HepG2 (cell line): Measurements from ENCODE around the gene LIMK2. TPM values are rescaled to one million over a fixed set of nuclear protein-coding genes. Genes with fewer than 3 reads are reported as not detected.

Experiments
- ATAC-seq: fragments of 200-7000 bp; cut with Tn5 transposase; 3 replicates; pipeline ENCODE4 v1.9.1; 2020; ENCODE audit warnings: mild to moderate bottlenecking, moderate library complexity
- BruUV-seq: library from RNA; stranded (reverse); fragments of 400-500 nt; replicated peaks from 2 replicates; lab custom pipeline; 2021; lab: Mats Ljungman, UMichigan
- CTCF ChIA-PET: fragments of 300-600 bp; formaldehyde crosslinking; extraction: SDS; loops from one replicate; lab custom pipeline; 2021; ENCODE audit warnings: low total read pairs, inconsistent platforms, low intra/inter-chr PET ratio; lab: Yijun Ruan, JAX
- POLR2A ChIA-PET: fragments of 350-600 bp; sonication (Branson Sonifier 250); formaldehyde crosslinking; loops from one replicate; lab custom pipeline; 2020; ENCODE audit warnings: antibody characterized with exemption, inconsistent platforms; lab: Yijun Ruan, JAX
- DNase-seq: peaks from one replicate; pipeline ENCODE4 v3.0.0-alpha.2; 2015; ENCODE audit warnings: low spot score
- FAIRE-seq: peaks from 3 replicates; lab custom pipeline; 2011; peaks lifted over from hg19 to GRCh38; lab: Jason Lieb, UNC
- H2AFZ ChIP-seq: one replicate; pipeline ENCODE4 v1.6.1; 2011; ENCODE audit warnings: low read length, inconsistent platforms
- H3K27ac ChIP-seq: fragments of 300-600 bp; 3 replicates; pipeline ENCODE4 v1.8.0; 2011; ENCODE audit warnings: mixed run types, mild to moderate bottlenecking, mixed read lengths, low read length, inconsistent platforms; ENCODE audit not compliant: insufficient read depth; ENCODE audit errors: extremely low read length
- H3K27me3 ChIP-seq, 2 experiments: fragments of 200-600 bp in 1 of 2; 2 replicates in 1 of 2; 3 replicates in 1 of 2; pipeline versions ENCODE4 v1.6.0 to v1.8.0; 2011; ENCODE audit warnings: low read length in 2 of 2, mild to moderate bottlenecking in 2 of 2, moderate library complexity in 2 of 2, inconsistent platforms in 1 of 2; ENCODE audit not compliant: insufficient read depth in 2 of 2, control insufficient read depth in 1 of 2
- H3K36me3 ChIP-seq, 2 experiments: fragments of 200-600 bp in 1 of 2; replicated peaks in 1 of 2; 2 replicates in 1 of 2; 3 replicates in 1 of 2; pipeline versions ENCODE4 v1.5.1 to v1.8.0; 2011; ENCODE audit warnings: low read length in 2 of 2, inconsistent platforms in 1 of 2; ENCODE audit not compliant: insufficient read depth in 2 of 2, control insufficient read depth in 1 of 2
- H3K4me1 ChIP-seq: 2 replicates; pipeline ENCODE4 v1.5.1; 2012; ENCODE audit warnings: low read length, inconsistent platforms; ENCODE audit not compliant: insufficient read depth
- H3K4me2 ChIP-seq: 2 replicates; pipeline ENCODE4 v1.6.0; 2011; ENCODE audit warnings: low read depth, low read length, inconsistent platforms
- H3K4me3 ChIP-seq, 3 experiments: fragments of 200-600 bp in 1 of 3; sonication (generic), shearing (Covaris generic) in 1 of 3; replicated peaks in 1 of 3; 2 replicates each; pipeline ENCODE4 v1.5.1; 2011 to 2016; ENCODE audit warnings: low read length in 3 of 3, inconsistent platforms in 2 of 3, low read depth in 2 of 3, mild to moderate bottlenecking in 2 of 3, control low read depth in 1 of 3, mixed read lengths in 1 of 3; ENCODE audit not compliant: insufficient read depth in 1 of 3
- H3K79me2 ChIP-seq: one replicate; pipeline ENCODE4 v1.6.1; 2011; ENCODE audit warnings: low read length, inconsistent platforms; ENCODE audit not compliant: insufficient read depth
- H3K9ac ChIP-seq: 2 replicates; pipeline ENCODE4 v1.6.0; 2011; ENCODE audit warnings: mild to moderate bottlenecking, low read depth, low read length, inconsistent platforms; ENCODE audit not compliant: insufficient read depth
- H3K9me3 ChIP-seq: 2 replicates; pipeline ENCODE4 v1.5.1; 2012; ENCODE audit warnings: mild to moderate bottlenecking, low read length
- H4K20me1 ChIP-seq: 2 replicates; pipeline ENCODE4 v1.6.0; 2011; ENCODE audit warnings: inconsistent platforms, mild to moderate bottlenecking, low read length, moderate library complexity; ENCODE audit not compliant: insufficient read depth
- FOSL2 ChIP-seq: sonication (generic); formaldehyde crosslinking; IDR thresholded peaks from 2 replicates; pipeline ENCODE4 v1.4.0; 2020; ENCODE audit warnings: missing genetic modification reagents
- RBFOX2 ChIP-seq: fragments of 200-400 bp; formaldehyde crosslinking; IDR thresholded peaks from 2 replicates; pipeline ENCODE4 v1.6.1; 2017; ENCODE audit warnings: low read depth, mild to moderate bottlenecking, low read length
- SNRNP70 ChIP-seq: fragments of 200-400 bp; formaldehyde crosslinking; IDR thresholded peaks from 2 replicates; pipeline ENCODE4 v1.6.1; 2017; ENCODE audit warnings: mild to moderate bottlenecking, low read depth, low read length, moderate library complexity
- ZMYM3 ChIP-seq: sonication (generic); formaldehyde crosslinking; IDR thresholded peaks from 2 replicates; pipeline ENCODE4 v1.5.1; 2020; ENCODE audit warnings: mild to moderate bottlenecking, missing genetic modification reagents
- WGBS: methylation state at CpG from one replicate; pipeline ENCODE4 v1.1.6; 2017; ENCODE audit warnings: low lambda C conversion rate; 5-methylcytosine and 5-hydroxymethylcytosine counted together
- in situ Hi-C: cut with HindIII; loops from 2 replicates; pipeline ENCODE4 v1.10.0; 2017; ENCODE audit warnings: low pct_unique_long_range_greater_than_20kb; ENCODE audit not compliant: extremely low pct_ligation_motif_present
- intact Hi-C: fragments of 100-400 bp; cut with micrococcal nuclease; formaldehyde crosslinking; loops from one replicate; pipeline ENCODE4 v1.10.0; 2022; ENCODE audit not compliant: unreplicated experiment
- polyA plus RNA-seq, 8 experiments: library from polyadenylated mRNA; depleted of rRNA in 3 of 8; stranded (reverse) in 7 of 8; unstranded in 1 of 8; fragments of >200 nt; fragmentation: Illumina TruSeq in 4 of 8; extraction: Trizol in 4 of 8; gene quantifications; 2 replicates each; pipeline versions ENCODE4 v1.2.1 to v1.2.3, GENCODE V29; 2011 to 2016; ENCODE audit warnings: low read depth in 4 of 8, missing spikeins in 1 of 8, mixed read lengths in 1 of 8; ENCODE audit not compliant: insufficient read depth in 1 of 8
- total RNA-seq, 5 experiments: library from RNA; depleted of rRNA; stranded (reverse); fragments of >200 nt; fragmentation: Illumina TruSeq; extraction: Trizol; gene quantifications; 2 replicates each; pipeline ENCODE4 v1.2.3, GENCODE V29; 2016; ENCODE audit warnings: low read depth in 1 of 5

Gene LIMK2
- total and polyA plus RNA-seq, 2 of the 13 experiments (the other 11 are each of a cell fraction or from before 2014, with no cell fraction given) = 20.9 to 29.8 TPM

DNA sequence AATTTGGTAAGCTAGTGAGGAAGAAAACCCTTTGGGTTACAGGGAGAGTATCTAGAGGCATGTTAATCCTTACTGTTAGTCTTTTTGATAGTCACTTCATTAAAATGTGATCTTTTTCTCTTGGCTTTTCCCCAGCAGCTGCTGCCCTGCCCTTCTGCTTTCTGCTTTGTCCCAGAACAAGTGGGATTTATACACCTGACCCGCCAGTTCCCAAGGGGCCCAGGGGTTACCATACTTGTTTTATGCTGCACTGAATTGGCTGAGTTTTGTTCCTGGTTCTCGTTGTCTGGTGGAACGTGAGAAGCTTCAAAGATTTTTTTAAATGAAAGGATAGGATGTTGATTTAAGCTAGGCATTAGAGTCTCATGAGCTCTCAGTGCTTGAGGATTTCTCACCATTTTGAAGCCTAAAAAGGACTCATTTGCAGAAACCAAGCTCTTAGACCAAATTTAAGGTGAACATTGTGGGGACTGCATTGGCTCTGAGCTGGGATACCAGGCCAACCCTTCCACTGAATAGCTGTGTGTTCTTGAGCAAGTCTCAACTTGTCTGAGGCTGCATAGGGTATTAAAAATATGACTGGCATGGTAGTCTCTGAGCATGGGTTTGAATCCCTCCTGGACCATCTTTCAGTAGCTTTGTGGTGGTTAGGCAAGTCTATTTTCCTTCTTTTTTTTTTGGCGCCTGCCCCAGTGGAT lies 6.6 kb downstream of the LIMK2 start:
- Histone ChIP-seq H3K4me1 (peaks cover 97% of the 10 kb centered on the region), H3K4me3 (no peak overlapping the region), H3K9me3 (no peaks in the 10 kb centered on the region), H3K4me2 (peak overlapping the region; percentile 44), H2AFZ (no peak overlapping the region), H3K79me2 (peaks cover 73% of the 10 kb centered on the region), H3K27ac (peak overlapping the region; percentile 91), H4K20me1 (no peaks in the 10 kb centered on the region), H3K9ac (peak overlapping the region; percentile 53), H3K27me3 (no peaks in the 10 kb centered on the region), H3K36me3 (peaks cover 0 to 6% of the 10 kb centered on the region in 2 experiments; a peak in 2 of 5 replicates)
- TF ChIP-seq FOSL2 (CRISPR knock-in tag) (no peak), RBFOX2 (0 out of 2 replicates have a peak, but pooled peaks have one; percentile 3)
- intact Hi-C loops = no loop called here
- in situ Hi-C loops = no loop called here
- FAIRE-seq (no peak), ATAC-seq (no peak), DNase-seq (no peak)
- no TSS peak for BruUV-seq
- WGBS = 83% methylated on average over 4 of the region's 4 CpGs
- CTCF ChIA-PET = interaction anchor here (1.3 kb wide), 1 partner anchor 13 kb away, joined by 3 read pairs; no protein-coding TSS in a partner anchor
- POLR2A ChIA-PET = interaction anchor here (0.7 to 3.9 kb wide), 6 partner anchors 8 to 128 kb away, joined by 3 to 29 read pairs (median 3); partner anchors contain the start of gene PATZ1

DNA sequence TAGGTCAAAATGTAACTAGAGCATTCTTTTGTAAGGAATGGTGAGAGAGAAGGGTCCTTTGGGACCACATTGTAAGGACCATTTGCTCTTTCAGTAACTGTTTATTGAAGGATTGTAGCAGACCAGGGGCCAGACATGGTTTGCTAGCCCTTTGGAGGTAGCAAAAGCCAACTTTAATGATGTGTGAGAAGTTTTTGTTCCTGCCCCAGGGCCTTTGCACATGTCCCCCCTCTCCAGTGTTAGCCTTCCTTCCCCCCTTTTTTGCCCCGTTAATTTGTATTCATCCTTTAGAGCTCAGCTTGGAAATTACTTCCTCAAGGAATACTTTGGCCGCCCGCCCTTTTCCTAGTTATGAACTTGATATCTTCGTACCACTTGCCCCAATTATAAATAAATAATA lies 9.0 kb downstream of the LIMK2 start:
- Histone ChIP-seq H3K27me3 (no peaks in the 10 kb centered on the region), H3K4me1 (peaks cover 96% of the 10 kb centered on the region), H3K27ac (peak overlapping the region; percentile 91), H3K4me3 (no peak overlapping the region), H2AFZ (no peak overlapping the region), H3K4me2 (peak overlapping the region; percentile 29; the same call in 1 of the 2 replicates), H3K36me3 (peaks cover 5 to 13% of the 10 kb centered on the region in 2 experiments; a peak in 3 of 5 replicates), H4K20me1 (no peaks in the 10 kb centered on the region), H3K9ac (peak overlapping the region; percentile 61), H3K79me2 (peaks cover 71% of the 10 kb centered on the region), H3K9me3 (no peaks in the 10 kb centered on the region)
- ATAC-seq (no peak), DNase-seq (no peak), FAIRE-seq (no peak)
- no TSS peak for BruUV-seq
- intact Hi-C loops = no loop called here
- in situ Hi-C loops = no loop called here
- POLR2A ChIA-PET = no interaction called here
- 95% methylated on average over 4 of the region's 4 CpGs for WGBS
- CTCF ChIA-PET = no interaction called here
- TF ChIP-seq ZMYM3 (CRISPR knock-in tag) = 0 out of 2 replicates have a peak, but pooled peaks have one; percentile 1
- TF ChIP-seq SNRNP70 = no peak
